Cerebellar nuclear complex (tissue), 1 donor: ENCODE results near the gene FHIT.
"Not testable (repeated sequence)": the region's sequence is repeated elsewhere in the genome, so short reads cannot be mapped to it uniquely, and the experiment has no call there.

ENCODE experiments used
- DNase-seq, 2 experiments: peaks; one replicate each; lab custom pipeline; 2025; lab: John Stamatoyannopoulos, UW

The FHIT gene

DNA sequence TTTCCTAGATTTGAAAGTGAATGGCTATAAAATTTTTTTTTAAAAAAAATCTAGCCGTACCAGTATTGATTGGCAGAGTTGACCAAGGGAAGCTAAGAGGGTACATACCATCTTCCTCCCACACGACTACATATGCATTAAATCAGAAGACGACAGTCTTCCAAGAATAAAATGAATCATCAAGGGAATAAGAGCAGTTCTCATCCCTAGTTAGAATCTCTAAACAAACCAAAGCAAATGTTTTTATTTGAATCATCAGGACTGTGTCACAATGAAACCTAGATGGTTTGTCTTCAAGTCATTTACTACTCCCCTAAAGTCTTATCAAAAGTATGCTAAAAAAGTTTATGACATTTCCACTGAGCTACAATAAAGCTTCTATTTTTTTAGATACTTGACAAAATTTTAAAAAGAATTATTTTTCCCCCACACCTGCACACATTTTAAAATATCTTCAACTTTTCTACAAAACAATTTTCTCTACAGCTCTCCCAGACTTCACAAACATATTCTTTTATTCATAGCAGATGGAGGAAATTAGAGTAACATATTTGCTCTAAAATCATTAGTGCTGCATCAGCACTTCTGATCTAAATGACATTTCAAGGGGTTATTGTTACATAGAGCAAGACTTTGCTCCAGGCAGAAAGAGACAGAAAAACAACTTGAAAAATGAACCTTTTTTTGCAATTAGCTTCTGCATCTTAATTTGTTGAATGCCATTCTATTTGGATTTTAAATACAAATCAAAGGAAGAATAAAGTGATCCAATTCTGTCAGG is 547.1 kb downstream of the FHIT start:
- no peak for DNase-seq

DNA sequence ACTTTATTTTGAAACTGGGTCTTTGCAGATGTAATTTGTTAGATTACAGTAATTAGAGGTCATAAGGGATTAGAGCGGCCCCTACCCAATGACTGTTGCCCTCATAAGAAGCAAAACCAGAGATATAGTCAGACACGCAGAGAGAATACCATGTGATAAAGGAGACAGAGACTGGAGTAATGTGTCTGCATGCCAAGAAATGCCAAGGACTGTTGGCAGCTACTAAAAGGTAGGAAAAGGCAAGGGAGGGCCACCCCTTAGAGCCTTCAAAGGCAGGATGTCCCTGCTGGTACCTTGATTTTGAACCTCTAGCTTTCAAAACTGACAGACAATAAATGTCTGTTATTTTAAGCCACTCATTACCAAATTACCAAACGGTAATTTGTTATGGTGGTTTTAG is 548.2 kb downstream of the FHIT start:
- DNase-seq, result no peak

DNA sequence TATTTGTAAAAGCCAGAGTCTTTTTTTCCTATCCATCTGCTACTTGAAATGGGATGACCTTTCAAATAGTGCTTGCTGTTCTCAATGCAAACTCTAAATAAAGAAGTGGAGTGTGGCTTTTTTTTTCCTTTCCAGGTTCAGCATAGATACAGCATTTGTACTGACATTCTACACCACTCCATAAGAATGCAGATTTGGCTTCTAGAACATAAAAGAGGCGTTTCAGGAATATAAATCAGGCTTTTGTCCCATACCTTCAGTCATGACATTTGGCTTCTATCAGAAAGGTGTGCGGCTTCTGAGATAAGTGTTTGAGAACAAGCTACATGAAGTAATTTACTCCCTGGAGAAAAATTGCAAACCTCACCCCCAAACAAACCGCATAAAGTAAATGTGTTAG is 553.1 kb downstream of the FHIT start:
- DNase-seq, result no peak

DNA sequence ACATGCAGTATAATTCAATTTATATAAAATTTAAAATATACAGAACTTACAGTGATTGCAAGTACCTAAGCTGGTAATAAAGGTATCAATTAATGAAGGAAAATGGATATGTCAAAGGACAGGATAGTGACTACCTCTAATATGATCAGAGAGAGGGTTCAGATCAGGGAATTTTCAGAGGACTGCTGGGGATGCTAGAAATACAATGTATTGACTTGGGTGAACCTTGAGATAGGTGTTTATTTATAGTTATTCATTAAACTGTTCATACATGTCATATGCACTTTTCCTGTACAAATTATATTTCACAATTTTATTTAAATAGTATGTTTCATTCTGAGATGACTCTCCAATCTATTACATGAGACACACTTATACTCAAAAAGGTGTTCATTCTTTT is 554.1 kb downstream of the FHIT start:
- no peak for DNase-seq

DNA sequence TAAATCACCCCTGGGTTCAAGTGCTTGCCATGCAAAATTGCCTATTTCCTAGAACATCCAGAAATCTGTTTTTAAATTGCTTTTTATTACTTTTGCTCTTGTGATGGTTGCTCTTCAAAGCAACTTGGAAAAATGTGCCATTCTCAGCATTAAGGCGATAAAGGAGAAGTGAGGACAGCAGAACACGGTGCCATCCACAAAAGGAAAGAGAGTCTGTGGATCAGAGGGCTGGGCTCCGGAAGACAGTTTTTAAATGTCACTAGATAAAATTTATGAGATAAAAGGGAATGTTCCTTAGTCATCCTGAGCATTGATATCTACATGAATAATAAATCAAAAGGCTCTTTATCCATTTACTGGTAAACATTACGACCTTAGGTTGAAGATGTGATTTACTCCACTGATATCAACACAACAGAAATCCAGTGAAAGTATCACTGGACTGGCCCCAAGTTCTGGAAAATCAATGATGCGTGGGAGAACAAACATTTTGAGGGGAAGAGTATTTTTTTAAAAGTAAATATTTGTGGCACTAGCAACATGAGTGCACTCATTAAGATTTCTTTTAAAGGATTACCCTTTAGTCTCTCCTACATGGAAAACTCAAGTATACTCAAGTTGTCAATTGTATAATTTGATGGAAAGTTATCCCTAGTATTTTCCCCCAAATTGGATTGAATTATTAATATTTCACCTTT is 554.7 kb downstream of the FHIT start:
- no peak for DNase-seq

DNA sequence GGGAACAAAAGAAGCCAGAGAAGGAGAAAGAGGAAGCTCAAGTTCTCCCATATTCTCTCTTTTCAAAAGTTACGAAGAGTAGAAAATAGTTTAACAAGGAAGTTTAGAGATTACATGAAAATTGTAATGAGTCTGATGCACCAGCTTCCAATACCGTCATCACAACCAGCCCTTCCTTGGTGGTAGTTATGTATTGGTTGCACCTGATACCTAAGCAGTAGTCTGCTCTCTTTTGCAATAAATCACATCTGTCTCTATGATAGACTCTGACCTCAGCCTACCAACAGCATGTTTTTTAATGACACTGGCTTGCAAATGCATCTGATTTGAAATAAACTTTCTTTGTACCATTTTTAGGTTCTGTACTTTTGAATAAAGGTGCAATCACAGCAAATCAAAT is 575.8 kb downstream of the FHIT start:
- no peak for DNase-seq

DNA sequence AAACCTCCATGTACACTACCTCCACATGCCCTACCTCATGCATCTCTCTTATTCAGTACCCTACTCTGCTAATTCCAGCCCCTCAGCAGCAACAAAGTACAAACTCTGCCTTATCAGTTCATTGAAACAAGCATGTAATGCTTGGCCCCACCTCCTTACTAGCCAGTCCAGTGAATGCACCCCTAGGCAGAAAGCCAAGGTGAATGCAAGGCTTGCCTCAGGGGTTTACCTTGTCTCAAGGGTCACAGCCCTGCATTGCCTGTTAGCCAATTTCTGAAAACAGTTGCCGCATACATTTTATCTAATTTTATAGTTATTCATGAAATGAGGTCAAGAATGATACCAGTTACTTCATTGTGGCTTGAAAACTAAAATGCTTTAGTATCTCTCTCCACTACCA is 576.4 kb downstream of the FHIT start:
- no peak for DNase-seq

DNA sequence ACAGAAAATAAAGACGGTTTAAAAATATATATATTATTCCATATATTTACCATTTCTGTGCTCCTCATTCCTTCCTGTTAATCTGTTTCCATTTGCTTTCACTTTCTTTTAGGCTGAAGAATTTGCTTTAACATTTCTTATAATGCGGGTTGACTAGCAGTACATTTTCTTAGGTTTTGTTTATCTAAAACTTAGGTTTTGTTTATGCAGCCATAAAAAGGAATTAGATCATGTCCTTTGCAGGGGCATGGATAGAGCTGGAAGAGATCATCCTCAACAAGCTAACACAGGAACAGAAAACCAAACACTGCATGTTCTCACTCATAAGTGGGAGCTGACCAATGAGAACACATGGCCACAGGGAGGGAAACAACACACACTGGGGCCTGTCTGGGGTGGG is 578.1 kb downstream of the FHIT start:
- no peak for DNase-seq

DNA sequence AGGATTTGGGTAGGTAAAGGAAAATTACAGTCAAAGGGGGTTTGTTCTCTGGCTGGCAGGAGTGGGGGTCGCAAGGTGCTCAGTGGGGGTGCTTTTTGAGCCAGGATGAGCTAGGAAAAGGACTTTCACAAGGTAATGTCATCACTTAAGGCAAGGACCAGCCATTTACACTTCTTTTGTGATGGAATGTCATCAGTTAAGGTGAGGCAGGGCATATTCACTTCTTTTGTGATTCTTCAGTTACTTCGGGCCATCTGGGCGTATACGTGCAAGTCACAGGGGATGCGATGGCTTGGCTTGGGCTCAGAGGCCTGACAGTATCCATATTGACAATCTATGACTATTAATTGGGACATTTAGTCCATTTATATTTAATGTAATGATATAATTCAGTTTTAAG is 578.9 kb downstream of the FHIT start:
- not testable (repeated sequence) for DNase-seq

DNA sequence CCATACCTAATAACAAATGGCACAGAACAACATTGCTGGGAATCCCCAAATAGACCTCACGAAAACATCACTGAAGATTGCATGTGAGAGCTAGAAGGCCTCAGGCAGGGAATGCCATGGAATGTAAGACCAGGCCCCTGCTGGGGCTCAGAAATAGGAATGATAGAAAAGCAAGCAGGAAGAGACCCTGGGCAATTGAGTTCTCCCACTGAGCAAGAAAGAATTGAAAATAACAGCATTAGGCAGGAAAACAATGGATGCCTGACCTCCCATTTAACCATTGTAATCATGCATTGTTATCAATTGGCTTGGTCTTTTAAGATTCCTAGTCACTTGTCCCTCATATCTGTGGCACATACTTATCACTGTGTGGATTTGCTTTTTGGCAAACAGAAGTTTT is 581.6 kb downstream of the FHIT start:
- DNase-seq, result no peak

DNA sequence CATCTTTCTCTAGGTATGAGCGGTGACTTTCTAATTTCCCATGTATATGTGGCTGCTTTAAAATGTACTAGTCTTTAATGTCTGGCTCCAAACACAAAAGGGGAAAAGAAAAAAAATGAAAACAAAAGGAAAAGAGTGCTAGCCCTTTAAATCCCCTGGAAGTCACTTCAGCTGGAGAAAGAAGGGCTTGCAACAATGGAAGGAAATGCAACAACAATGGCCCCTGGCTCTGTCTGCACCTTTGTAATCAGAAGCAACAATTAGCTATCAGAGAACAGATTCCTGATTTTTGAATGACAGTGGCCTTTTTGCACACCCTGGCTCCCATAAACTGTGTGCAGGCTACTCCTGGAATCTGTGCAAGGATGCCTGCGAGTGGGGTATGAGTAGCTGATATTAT is 591.2 kb downstream of the FHIT start:
- DNase-seq, result no peak

DNA sequence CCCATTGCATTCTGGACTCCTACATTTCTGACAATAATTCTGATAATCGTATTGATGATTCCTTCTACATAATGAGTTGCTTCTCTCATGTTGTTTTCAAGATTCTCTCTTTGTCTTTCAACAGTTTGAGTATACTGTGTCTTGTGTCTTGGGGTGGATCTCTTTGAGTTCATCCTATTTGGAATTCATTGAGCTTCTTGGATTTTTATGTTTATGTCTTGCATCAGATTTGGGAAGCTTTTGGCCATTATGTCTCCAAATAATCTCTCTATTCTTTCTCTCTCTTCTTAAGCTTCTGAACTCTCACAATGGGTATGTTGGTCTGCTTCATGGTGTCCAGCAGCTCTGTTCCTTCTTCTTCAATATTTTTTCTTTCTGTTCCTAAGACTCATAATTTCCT is 592.2 kb downstream of the FHIT start:
- no peak for DNase-seq

DNA sequence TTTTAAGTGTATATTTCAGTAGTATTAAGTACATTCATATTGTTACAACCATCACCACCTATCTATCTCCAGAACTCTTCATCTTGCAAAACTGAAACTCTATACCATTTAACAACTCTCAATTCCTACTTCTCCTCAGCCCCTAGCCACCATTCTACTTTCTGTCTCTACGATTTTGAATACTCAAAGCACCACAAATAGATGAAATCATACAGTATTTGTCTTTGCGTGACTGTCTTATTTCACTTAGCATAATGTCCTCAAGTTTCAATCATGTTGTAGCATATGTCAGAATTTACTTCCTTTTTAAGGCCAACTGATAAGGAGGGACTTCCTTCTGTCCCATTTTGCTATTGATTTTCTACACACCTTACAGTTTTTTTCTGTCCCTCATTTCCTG is 593.3 kb downstream of the FHIT start:
- DNase-seq, result no peak

DNA sequence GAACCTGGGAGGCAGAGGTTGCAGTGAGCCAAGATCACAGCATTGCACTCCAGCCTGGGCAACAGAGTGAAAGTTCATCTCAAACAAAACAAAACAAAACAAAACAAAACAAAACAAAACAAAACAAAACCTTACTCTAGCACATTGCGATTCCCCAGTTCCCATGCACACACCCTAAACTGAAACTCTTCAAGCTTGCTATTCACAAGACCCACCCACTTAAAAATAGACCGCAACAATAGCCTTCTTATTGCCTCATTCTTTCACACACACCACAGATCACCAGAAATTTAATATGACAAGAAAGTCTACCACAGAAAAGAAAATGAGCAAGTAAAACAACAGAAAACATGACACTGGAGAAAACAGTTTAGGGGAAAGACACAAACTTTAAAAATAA is 598.4 kb downstream of the FHIT start:
- DNase-seq, result no peak

DNA sequence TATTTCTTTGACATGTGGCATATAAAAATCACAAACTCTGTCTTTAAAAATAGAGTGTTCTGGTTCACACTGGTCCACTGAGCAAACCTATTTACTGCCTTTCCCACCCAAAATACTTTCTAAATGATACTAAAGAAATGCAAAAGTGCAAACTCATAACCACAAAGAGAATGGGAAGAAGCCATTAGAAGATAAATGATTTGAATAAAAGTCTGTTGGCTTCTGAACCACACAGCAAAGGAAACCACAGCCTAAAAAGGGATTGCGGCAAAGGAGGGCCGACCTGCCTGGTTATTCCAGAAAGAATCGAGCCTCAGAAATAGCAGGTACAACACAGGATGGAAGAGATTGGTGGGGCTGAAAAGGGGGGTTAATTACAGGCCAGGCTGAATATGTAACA is 599.5 kb downstream of the FHIT start:
- no peak for DNase-seq

DNA sequence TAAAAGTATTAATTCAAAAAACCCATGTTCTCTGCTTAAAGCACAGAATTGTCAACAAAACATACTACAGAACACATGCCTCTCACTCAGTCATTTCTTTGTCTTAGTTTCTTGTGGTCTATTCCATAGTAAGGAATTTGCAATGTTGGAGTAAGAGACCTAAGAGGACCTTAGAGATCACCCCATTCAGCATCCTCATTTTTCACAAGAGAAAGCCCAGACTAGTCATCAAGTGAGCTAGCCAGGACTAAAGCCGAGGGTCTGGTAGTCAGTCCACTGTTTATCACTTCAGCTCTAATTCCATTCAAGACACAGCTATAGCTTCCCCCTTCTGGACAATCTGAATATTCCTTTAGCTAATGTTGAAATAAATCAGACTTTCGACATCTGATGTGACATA is 601.1 kb downstream of the FHIT start:
- no peak for DNase-seq

DNA sequence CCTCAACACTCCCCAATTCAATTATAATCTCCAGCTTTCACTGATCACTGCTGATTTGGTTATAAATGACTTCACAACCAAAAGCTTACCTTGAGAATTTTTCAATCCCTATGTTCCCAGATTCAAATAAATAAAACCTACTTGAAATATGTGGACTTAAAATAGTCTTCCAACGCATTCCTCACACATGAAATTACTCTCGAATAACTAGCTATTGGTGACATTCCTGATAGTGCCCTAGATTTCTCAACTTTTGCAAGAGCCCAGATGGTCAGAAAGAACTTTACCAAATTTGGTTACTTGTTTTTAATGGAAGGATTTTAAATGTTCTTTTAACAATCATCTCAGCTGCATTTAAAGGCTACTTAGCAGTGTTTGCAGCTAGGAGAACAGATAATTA is 605.5 kb downstream of the FHIT start:
- DNase-seq, result no peak

DNA sequence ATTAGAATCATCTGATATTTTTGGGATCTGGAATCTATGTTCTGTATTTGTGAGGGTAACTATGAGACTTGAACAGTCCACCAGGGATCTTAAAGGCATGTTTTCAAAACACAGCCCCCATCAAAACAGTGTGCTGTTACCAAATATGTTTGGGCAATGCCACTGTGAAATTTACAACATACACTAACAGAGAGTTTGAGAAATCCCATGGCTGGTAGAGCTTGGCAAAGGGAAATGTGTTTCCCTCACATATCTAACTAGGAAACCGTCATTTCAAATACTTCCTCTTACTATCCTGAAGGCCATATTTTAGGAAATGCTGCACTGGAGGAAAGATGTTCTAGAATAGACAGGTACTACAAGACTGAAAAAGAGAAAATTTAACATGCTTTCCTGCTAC is 607.4 kb downstream of the FHIT start:
- no peak for DNase-seq

DNA sequence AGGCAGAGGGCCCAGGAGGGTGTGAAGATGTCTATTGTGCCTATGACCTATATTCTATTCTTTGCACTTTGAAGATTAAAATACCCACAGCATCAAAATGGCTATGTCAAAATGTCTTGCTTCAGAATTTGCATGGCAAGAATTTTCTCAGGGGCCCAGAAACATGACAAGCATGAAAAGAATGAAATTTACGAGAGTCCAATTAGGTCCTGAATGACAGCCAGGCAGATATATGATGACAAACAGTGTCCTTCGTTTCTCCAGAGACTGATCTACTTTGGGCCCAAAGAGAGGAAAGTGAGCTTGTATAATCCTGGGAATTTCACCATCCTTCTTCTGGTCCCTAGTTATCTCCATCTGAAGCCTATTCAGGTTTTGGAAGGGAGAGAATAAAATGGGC is 609.9 kb downstream of the FHIT start:
- DNase-seq, result no peak

DNA sequence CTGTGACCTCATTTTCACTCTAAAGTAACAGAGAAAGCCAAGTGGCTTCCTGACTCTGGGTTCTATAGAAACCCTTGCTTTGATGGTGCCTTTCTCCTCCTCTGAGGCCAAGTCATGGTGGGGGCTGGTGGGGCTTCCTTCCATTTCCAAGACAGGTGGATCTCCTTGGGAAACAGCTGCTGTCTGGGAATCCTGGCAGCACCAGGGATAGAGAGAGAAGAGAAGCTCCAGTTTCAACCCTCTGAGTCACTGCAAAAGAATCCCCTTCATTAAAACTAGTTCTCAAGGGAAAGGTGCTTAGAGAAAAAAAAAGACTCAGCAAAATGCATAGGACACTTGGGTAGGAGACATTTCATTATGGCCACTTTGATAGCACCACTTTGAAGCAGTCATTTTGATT is 614.4 kb downstream of the FHIT start:
- no peak for DNase-seq

DNA sequence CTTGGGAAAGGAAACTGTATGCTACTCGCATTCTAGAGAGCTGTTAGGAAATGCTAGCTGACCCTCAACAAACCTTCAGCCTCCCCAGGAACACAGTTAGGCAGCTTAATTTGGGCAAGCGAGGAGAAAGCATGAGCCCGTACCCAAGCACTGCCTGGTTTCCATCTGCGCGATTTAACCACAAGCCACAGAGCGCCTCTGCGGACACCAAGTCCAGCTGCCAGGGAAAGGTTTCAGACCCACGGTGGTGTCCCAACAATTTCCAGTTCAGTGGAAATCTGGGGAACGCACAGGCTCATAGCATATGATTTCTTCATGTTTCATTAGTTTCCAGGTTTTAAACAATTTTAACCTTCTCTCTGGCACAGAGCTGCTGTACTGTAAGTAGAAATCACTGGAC is 617.6 kb downstream of the FHIT start:
- DNase-seq, result no peak

DNA sequence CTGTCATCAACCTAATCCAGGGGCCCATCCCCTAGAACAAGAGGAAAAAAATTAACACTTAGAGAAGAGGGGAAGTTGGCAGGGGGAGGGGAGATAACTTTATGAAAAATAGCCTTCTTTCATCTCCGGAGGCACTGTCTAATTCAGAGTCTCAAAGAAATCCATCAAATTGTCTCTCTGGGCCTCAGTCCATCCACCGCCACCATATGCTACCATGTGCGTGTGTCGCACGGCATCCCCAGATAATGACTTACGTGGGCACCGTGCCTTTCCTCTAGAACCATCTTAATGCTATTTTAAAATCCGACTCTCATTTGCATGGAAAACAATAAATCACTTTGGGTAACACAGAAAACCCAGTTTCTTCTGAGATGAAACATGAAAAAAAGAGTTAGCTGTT is 619.7 kb downstream of the FHIT start:
- no peak for DNase-seq

DNA sequence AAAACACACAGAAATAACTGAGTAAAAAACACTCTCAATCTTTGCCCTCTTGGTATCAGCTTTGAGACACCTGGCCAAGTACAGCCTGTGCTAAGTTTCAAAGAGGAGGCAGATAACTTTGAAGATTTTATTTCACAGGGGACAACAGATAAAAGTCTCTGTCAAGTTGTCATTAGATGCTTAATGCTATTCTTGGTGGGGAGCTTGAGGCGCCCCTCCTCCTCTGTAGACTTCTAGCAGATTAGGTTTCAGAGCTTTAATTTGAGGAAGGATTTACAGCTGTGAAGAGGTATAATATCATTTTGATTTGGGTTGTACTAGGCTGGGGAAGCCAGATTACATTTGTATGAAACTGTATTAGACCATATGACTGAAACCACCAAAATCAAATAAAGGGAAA is 620.3 kb downstream of the FHIT start:
- no peak for DNase-seq

DNA sequence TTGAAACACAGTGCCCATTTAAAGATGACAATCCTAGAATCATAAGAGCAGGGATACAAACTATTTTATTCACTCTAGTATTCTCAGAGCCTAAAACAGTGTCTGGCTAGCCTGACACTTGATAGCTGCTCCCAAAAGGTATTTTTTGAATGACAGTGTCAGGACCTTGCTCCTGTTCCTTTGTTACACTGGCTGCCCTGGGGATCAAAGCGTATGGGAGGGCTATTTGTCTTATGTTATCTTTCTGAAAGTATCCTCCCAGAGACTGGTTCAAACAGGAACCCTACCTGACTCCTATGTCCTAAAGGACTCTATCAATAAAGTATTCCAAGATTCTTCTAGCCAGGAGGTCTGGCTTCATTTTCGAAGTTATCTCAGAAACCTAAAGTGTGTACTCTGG is 621.4 kb downstream of the FHIT start:
- no peak for DNase-seq
